HG02623 (cell line): ENCODE measurements around the gene MAGOH.
"Not testable (repeated sequence)": the region's sequence is repeated elsewhere in the genome, so short reads cannot be mapped to it uniquely, and the experiment has no call there.

Experiments used
- ATAC-seq: cut with Tn5 transposase; IDR thresholded peaks from one replicate; pipeline ENCODE4 v1.9.1; 2021; ENCODE audit warnings: moderate library complexity; ENCODE audit not compliant: unreplicated experiment

MAGOH gene

DNA sequence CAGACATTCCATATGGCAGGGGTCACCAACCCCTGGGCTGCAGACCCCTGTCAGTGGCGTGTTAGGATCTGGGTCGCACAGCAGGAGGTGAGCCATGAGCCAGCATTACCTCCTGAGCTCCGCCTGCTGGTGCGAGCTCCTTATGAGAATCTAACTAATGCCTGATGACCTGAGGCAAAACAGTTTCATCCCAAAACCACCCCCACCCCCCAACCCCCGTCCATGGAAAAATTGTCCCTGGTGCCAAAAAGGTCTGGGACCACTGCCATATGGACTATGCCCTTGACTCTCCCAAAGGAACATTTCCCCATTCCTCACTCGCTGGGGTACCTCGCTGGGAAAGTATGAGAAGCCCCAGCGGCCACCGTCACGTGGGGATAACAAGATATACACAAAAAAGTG is 48.1 kb downstream of the MAGOH start:
- ATAC-seq: no peak

GRCh38 chr1:53189061-53189460 is 49.3 kb downstream of the MAGOH start:
- no peak for ATAC-seq

- ATAC-seq: no peak
Observed at GRCh38 chr1:53188099-53188498, 50.2 kb downstream of the MAGOH start.

DNA sequence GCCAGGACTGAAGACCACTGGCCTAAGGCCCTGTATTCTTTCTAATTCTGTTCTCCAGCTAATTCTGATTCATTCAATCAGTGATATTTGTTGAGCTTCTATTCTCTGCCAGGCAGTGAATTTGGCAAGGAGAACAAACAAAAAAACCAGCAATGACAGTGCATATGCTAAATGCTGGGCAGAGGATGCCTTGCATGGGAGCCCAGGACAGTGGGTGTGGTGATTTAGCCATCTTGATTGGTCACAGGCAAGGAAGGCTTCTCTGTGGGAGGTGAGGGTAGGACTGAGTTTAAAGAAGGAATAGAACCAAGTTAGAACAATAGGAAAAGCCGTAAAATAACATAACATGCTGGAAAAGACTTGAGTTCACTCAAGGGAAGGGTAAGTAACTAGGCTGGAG is 50.9 kb downstream of the MAGOH start:
- no peak for ATAC-seq

- ATAC-seq: no peak
Observed at GRCh38 chr1:53186533-53186932, 51.8 kb downstream of the MAGOH start.

DNA sequence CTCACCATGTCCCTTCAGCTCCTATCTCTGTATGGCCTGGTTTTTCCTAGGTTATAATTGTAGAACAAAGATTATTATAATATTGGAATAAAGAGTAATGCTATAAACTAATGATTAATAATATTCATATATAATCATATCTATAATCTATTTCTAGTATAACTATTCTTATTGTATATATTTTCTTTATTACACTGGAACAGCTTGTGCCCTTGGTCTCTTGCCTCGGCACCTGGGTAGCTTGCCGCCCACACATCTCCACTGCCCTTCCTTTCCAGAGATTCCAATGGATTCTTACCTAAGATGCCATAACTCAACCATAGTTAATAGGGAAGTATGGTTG is 52.4 kb downstream of the MAGOH start:
- not testable (repeated sequence) for ATAC-seq

GRCh38 chr1:53183095-53183990 is 55.0 kb downstream of the MAGOH start:
- ATAC-seq: no peak

DNA sequence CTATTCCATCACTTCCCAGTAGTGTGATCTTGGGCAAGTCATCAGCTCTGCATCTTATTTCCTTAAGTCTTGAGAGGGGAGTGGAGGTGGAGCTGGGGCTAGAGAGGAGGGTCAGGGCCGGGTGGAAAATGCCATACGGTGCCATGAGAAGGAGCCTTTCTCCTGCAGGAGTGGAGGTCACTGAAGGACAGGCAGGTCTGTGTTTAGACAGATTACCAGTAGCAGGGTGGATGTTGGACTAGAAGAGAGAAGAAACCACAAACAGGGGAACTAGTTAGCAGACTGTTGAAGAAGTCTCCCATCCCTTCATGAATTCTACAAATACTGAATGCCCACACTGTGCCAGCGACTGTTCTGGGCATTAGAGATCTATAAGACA is 55.6 kb downstream of the MAGOH start:
- ATAC-seq: no peak

- no peak for ATAC-seq
Observed at GRCh38 chr1:53182111-53182593, 56.2 kb downstream of the MAGOH start.

GRCh38 chr1:53180951-53181350 is 57.4 kb downstream of the MAGOH start:
- no peak for ATAC-seq

GRCh38 chr1:53180226-53180625 is 58.1 kb downstream of the MAGOH start:
- no peak for ATAC-seq
